GM19467 (cell line): ENCODE data around the gene ITSN1.

ENCODE experiments used
- ATAC-seq: cut with Tn5 transposase; IDR thresholded peaks from one replicate; pipeline ENCODE4 v1.9.1; 2021; ENCODE audit warnings: mild to moderate bottlenecking, moderate library complexity; ENCODE audit not compliant: unreplicated experiment

ITSN1 gene

DNA sequence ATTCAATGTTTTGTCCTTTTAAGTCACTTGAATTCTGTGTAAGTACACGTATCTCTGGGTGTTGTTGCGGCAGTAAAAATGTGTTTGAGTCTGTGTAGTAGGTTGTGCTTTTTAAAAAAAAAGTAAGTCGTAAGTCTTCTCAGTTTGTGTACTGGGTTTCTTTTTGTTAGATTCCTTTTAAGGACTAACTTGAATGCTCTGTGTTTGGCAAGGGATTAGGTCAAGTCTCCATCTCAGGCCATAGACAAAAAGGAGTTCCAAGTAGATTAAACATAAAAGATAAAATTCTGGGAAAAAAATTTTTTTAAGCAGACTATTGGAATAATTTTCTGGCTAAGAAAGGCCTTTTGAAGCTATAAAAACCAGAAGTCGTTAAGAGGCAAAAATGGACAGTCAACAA lies 160.2 kb downstream of the ITSN1 start:
- ATAC-seq, result no peak

DNA sequence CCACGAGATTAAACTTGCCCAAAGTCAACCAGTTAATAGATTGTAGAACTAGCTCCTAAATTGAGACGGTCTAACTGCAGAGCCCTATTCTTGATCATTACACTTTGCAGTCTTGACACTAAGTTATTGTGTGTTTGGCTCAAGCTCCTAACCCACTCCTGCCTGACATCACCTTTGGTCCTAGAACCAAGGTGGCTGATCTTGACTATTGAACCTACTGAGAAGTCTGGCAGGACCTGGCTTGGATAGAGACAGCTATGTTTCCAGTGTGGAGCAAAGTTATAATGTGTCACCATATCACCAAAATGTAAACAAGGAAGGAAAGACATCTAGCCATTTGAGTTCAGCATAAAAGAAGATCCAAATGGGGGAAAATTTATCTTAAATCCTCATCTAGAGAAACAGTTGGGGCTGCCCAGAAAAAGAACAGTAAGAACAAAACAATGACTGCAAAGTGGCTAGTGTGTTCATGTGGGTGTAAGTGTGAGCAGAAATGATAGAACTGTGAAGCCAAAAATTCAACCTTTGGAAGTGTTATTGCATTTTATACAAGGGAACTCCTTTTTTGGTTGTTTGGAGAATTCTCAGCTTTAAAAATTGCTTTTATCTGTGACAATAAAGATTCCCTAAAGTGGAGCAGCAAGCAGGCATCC lies 166.5 kb downstream of the ITSN1 start:
- ATAC-seq, result no peak

DNA sequence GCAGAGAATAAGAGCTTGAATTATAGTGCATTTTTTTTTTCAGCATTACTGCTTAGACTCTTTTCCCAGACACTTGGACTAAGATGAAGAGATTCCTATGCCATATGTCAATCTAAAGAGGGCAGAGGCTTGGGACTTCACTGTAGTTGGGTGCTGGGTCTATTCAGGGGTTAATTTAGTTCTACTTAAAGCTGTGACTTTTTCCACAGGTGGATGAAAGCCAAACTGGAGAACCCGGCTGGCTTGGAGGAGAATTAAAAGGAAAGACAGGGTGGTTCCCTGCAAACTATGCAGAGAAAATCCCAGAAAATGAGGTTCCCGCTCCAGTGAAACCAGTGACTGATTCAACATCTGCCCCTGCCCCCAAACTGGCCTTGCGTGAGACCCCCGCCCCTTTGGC lies 168.5 kb downstream of the ITSN1 start:
- ATAC-seq, result no peak

DNA sequence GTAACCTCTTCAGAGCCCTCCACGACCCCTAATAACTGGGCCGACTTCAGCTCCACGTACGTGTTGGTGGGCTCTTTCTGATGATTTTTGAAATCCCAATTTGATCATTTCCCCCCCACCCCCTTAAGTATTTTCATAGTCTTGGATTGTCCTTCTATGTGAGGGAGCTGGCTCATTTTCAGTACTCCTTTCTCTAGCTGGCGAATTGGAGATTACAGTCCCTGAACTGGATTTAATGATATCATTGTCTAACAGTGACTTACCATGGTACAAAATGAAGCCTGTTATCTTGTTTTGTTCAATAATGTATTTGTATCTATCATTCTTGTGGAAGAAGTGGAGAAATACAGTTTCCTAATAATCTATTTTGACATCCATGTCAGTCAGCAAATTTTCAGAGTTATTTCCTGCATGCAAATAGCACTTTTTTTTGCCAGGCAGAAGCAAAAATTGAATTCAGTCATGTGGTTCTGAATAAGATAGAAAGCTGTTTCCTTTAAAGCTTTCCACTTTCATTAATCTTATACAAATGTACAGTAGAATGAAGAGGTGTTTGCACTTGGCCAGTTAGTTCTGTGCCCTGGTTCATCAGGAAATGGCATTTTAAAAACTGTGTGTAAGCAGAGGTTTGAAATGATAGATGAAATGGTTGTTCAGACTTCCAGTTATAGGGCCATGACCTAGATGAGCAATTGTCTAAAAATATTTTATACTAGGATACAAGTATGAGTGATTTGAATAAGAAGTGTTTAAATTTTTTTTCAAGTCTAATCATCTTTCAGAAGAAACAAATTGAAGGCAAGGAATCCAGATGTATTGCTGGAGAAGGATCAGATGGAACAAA lies 169.1 kb downstream of the ITSN1 start:
- ATAC-seq, result no peak

DNA sequence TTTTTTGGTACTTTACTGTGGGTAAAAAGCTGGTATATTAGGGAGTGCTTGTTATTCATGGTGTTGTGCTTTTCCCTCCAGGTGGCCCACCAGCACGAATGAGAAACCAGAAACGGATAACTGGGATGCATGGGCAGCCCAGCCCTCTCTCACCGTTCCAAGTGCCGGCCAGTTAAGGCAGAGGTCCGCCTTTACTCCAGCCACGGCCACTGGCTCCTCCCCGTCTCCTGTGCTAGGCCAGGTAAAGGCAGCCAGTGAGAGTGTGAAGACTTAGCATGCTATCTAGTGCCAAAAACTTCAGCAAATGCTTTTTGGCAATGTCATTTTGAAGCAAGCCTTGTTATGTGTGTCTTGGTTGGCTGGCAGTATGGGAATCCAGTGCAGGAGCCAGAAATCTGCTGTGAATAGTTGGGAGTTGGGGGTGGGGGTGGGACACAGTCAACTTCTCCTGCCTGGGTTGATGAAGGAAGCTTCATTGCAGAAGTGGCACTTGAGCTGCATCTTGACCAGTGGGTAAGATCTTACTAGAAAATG lies 171.6 kb downstream of the ITSN1 start:
- ATAC-seq, result no peak

DNA sequence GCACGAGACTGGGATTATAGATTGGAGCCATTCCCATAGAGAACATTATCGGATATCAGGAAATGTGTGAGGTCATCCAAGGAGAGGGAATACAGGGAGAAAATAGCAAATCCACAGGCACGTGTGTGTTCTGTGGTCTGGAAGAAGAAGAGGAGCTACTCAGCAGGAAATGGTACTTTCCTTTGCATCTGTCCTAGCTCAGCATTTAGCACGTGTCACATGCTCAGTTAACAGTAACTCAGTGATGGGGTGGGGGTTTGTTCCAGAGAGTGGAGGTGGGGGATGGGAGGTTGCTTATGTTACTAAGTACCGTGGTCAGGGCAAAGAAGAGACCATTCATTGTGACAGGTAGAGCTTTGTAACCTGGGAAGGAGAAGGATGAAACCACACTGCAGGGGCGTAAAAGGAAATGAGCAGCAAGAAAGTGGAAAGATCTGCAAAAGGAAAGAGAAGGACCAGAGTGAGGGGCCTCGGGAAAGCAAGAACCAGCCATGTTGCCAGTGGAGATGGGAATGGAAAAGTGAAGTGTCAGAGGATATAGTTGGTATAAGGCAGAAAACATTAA lies 172.9 kb downstream of the ITSN1 start:
- ATAC-seq, result no peak

DNA sequence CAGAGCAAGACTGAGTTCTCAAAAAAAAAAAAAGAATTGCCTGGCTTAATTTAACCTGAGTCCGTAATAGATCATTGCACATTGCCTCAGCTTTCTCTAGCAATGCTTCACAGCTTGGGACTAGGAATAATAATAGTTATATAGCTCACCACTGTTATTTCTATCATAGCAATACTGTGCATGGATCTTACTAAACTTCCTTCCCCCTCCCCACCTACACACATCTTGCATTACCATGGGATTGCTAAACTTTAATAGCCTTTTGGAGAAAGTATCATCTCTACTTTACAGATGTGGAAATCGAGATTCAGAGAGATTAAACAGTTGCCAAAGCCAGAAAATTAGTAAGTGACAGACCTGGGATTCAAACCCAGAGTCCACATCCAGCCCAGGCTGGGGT lies 173.9 kb downstream of the ITSN1 start:
- no peak for ATAC-seq

DNA sequence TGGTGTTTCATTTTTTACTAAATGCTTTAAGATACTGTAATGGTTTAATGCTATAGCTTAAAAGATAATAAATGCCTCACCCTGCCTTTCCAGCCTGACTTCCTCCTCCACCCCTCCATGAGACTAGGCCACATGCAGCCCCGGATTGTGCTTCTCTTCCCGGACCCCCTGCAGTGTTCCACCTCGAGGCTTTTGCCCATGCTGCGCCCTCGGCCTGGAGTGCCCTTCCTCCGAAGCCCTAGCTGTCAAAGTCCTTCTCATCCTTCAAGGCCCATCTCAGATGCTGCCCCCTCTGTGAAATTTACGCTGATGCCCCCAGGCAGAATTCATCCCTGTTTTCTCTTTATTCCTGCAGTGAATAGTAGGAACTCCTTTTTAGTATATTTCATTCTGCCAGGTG lies 174.8 kb downstream of the ITSN1 start:
- no peak for ATAC-seq

DNA sequence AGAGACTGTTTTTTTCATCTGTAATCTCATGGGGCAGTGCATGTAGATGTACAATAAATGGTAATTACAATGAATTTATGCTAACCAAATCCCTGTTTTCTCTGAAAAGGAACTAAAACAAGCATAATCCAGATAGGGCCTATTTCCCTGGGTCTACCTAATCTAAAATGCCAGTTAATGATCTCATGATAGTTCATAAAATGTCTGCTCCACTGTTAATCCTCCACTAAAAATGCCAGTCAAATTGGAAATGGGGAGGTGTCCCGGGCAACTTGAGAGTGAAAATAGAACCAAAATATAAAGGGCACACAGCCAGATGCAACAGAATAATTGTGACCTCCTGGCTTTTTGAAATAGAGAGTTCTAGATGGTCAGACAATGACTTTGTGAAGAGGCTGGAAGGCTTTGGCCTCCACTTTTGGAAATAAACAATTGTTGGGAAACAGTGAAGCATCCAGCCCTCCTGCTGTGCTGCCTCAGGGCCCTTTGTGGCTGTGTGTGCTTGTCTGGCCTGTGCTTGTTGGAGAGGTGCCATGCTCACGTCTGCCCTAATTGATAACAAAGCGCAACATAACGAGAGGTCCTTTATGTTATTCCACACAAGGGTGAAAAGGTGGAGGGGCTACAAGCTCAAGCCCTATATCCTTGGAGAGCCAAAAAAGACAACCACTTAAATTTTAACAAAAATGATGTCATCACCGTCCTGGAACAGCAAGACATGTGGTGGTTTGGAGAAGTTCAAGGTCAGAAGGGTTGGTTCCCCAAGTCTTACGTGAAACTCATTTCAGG lies 175.6 kb downstream of the ITSN1 start:
- ATAC-seq, result no peak

DNA sequence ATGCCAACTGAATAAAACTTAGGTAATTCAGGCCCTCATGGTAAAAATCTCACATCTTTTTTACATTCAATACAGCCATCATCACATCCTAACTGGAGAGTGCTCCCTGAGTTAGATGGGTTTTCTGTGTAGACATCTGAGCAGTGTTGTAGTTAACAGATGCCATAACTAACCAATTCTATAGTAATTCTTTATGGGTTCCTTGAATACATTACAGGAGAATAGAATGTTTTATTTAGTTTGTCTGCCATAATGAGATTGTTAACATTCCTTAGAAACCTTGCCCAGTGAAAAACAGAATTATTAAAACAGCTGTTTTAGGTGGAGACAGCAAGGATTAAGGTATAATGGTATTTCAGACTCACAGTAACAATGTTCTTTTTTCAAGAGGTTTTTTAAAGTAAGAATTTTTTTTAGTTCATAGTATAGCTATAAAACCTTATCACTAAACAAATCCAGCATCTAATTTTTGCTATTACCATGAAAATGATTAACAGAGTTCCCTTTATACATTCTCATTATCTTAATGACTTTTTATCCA lies 178.0 kb downstream of the ITSN1 start:
- ATAC-seq, result no peak

DNA sequence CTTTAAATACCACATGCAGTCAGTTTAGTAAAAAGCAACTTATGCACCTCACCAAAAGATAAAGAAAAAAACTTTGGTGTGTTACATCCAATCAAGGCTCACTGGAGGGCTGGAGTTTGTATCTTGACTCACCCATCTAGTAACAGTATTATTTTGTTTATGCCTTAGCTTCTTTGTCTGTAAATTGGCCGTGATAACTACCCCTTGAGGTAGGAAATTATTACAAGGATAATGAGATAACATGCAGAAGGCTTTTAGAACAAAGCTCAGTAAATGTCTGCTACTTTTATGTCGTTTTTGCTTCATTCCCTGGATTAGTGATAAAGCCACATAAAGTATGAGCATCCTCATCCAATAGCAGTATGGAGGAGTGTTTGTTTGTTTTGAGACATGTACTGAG lies 178.5 kb downstream of the ITSN1 start:
- ATAC-seq, result no peak

DNA sequence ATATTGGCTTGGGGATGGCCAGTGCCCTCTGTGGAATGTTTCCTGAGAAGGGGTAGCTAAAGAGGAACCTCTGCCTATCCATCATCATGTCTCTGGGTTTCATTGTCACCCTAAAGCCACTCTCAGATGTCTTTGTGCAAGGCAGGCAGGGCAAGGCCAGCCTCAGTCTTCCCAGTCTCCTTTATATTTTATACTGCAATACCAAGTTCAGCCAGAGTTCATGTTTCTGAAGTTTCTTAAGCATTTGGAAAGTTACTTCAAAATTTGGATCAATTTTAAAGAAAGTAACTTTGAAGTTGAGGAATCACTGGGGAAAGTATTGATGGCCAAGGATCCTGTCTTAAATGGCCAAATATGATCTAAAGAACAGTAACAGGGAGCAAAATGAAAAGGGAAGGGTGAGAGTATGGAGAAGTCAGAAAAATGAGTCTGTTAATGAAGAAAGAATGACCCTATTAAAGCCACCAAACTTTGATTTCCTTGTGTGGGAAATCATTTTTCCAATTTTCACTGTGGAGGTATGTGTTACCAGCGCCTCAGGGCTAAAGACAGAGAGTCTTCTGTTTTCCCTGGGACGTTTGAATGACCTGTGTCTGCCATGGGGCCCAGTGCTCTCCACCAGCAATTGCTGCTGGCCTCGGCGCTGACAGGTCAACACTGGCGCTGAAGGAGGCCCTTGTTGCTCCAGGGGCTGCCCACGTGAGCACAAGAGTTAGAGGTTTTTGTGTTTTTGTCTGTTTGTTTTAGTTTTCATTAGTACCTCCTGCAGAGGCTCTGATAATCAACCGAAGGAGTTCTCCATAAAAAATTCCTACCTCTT lies 179.4 kb downstream of the ITSN1 start:
- ATAC-seq, result no peak

DNA sequence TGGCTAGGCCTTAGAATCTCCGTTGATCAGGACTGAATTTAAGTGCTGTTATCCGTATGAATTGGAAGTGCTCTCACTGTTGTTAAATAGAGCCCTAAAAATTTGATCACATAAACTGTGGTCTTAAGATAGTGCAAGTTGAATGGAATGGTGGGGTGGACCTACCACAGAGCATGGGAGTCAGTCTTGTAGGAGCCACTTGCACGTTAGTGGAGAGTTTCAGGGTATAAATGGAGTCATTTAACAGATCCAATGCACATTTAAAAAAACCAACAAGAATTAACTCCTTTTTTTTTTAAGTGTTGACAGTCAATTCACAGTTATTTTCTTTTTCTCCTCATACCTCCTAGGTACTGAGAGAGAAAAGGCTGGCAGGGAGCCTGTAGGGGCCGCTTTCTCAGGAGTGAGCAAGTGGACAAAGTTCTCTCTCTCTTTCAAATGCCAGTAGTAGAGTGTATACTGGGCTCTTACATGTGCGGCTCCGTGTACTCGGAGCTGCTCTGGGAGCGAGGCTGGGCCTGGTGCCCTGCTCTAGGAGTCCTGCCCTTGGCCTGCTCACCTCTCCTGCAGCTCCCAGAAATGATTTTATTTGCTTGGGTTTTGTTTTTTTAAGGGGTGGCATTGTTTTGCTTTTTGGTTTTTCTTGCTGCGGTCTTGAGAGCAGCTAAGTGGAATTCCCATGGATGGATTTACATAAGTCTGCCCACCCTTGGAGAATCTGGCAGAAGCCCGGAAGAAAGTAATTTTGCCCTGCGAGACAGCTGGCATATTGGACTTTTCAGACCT lies 182.0 kb downstream of the ITSN1 start:
- ATAC-seq, result no peak

DNA sequence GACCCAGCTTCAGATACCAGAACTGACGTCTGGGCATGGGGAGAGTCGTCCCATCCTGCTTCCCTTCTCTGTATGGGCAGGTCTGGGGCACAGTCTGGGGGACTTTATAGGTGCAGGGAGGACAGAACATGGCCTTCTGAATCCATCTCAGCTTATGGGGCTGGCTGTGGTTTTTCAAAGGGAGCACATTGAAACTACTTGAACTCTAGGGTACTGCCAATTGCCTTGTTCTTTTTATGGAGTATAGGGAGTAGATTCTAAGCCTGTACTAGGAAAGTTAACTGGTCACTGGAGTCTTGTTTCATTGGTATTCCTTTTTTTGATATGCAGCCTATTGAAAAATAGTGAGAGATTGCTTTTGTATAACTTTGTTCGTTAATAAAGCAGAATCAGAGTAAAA lies 183.1 kb downstream of the ITSN1 start:
- no peak for ATAC-seq

DNA sequence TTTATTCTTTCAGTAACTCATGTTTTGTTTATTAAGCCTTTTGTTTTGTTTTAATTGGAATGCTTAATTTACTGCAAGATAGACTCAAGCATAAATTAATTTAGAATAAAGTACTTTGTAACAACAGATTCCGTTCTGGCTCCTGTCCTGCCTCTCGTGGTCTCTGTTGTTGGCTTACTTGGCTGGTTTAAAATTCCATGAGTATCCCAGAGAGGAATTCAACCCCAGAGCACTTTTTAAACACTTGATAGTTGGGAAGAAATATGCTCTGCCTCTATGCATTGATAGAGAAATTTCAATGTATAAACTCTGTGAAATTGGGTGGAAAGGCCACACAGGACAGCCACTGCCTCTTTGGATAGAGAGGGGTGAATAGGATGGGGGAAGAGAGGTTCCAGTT lies 183.6 kb downstream of the ITSN1 start:
- ATAC-seq, result no peak

DNA sequence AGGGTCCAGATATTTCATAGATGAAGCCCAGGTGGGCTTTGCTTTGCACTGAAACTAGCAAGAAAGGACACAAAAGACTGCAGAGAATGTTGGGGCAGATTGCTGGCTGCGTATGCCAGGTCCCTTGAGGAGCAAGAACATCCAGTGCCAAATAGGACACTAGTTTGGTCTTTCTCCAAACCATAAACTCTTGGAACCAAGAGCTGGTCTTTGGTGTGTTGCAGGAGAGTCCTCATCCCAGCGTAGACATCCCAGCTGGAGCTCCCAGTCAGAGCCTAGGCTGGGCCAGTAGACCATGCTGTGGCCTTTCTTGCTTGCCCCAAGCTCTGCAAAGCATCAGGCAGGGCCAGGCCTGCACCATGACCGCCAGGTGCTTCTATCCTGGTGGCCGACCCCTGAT lies 185.8 kb downstream of the ITSN1 start:
- ATAC-seq, result no peak

DNA sequence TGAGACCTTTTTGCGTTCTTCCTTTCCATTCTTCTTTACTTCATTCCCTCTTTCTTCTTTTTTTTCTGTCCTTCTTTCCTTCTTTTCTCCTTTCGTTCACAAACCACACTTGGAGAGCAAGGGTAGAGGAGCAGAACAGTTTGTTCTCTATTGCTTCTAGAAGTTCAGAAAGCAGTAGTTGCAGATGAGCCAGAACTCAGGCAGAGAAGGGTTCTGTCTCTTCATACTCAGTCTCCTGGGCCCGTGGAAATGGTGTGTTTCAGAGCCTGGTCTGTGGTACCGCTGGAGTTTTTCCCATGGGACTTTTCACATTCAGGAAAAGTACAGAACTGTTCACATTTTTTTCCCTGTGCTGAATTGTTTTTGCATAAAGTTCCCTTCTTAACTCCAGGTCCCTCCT lies 186.3 kb downstream of the ITSN1 start:
- no peak for ATAC-seq

DNA sequence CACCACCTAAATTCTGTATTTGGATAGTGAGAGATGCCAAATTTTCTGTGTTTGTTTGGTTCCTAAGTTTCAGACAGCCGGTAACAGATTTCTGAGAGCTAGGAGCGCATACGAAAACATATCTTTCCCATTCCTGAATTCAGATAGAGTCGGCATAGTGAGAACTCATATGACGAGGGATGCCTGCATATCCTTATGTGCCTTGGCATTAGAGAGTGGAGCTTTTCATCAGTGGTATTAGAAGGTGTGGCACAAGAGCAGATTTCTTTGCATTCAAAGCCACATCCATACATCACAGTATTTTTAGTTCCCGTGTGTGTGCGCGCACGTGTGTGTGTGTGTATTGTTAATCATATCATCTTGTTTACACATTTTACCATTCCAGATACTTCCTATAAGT lies 187.5 kb downstream of the ITSN1 start:
- ATAC-seq, result no peak

DNA sequence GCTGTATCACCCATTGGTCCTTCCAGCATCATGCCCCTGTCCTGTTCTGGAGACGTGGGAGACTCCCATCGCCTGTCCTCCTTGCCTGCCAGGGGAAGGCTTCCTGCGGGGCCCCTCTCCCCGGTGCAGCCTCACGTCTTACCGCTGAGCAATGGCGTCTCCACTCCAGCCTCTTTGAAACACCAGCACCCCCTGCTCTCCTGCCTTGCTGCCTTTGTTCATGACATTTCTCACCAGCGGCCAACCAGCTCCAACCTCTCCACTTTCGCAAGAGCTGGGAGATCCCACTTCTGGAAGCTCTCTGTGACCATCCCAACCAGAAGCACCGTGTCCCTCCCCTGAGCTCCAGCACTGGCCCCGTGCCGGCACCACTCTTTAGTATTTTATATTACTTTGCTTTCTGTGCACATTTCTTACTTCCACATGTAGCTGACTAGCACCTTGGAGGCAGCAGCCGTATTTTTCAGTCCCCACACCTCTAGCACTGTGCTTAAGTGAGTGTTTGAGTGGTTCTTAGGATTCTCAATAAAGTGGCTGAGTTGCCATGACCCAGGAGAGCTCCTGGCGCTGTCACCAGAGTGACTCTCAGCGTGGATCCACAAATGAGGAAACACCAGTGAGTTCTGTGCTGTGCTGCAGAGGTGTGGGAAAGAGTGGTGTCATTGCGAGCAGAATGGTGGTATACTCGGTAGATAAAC lies 189.8 kb downstream of the ITSN1 start:
- no peak for ATAC-seq
